K562 (cell line): ENCODE results near the gene SPATS1. TPM values are rescaled to one million over a fixed set of nuclear protein-coding genes. Genes with fewer than 3 reads are reported as not detected.

Experiments
- ARID1B ChIP-seq: fragments of 450-650 bp; IDR thresholded peaks from 2 replicates; pipeline ENCODE4 v1.6.1; 2016; ENCODE audit warnings: antibody characterized with exemption, mild to moderate bottlenecking, inconsistent platforms
- ATF7 ChIP-seq: fragments of 450-650 bp; IDR thresholded peaks from 2 replicates; pipeline ENCODE4 v1.7.1; 2014; ENCODE audit warnings: mild to moderate bottlenecking, moderate library complexity
- CBFA2T3 ChIP-seq: fragments of 450-650 bp; IDR thresholded peaks from 2 replicates; pipeline ENCODE4 v1.6.1; 2017
- CBX2 ChIP-seq: fragments of 200-600 bp; sonication (generic); IDR thresholded peaks from one replicate; pipeline ENCODE4 v1.6.1; 2012; ENCODE audit warnings: mild to moderate bottlenecking, low read length, inconsistent platforms; ENCODE audit not compliant: insufficient read depth, poor library complexity, severe bottlenecking
- CEBPG ChIP-seq, 3 experiments: fragments of 200-800 bp in 1 of 3; sonication (Bioruptor generic) in 1 of 3; sonication (generic) in 1 of 3; formaldehyde crosslinking in 1 of 3; IDR thresholded peaks in 2 of 3; conservative IDR thresholded peaks in 1 of 3; 2 replicates each; pipeline versions ENCODE4 v1.6.1 to v1.8.0; 2016 to 2022; ENCODE audit warnings: missing compliant biosample characterization in 2 of 3, missing genetic modification characterization in 2 of 3, mild to moderate bottlenecking in 1 of 3, missing genetic modification reagents in 1 of 3
- CTBP1 ChIP-seq: fragments of 450-650 bp; IDR thresholded peaks from 2 replicates; pipeline ENCODE4 v1.6.1; 2016; ENCODE audit warnings: borderline replicate concordance
- CTCF ChIP-seq, 3 experiments: IDR thresholded peaks in 2 of 3; conservative IDR thresholded peaks in 1 of 3; 2 replicates each; pipeline ENCODE4 v1.5.1; 2011 to 2012; ENCODE audit warnings: low read length in 3 of 3, mild to moderate bottlenecking in 3 of 3, control low read depth in 2 of 3, improper control_type of control experiment in 1 of 3, inconsistent platforms in 1 of 3, low read depth in 1 of 3, mixed read lengths in 1 of 3, moderate library complexity in 1 of 3; ENCODE audit not compliant: insufficient read depth in 2 of 3
- DPF2 ChIP-seq: fragments of 450-650 bp; IDR thresholded peaks from 2 replicates; pipeline ENCODE4 v1.6.1; 2016
- EHMT2 ChIP-seq: fragments of 450-650 bp; IDR thresholded peaks from 2 replicates; pipeline ENCODE4 v1.6.1; 2018; ENCODE audit warnings: antibody characterized with exemption
- ELF4 ChIP-seq: fragments of 450-650 bp; formaldehyde crosslinking; IDR thresholded peaks from 2 replicates; pipeline ENCODE4 v1.4.0; 2022; ENCODE audit warnings: missing genetic modification characterization
- GATAD2A ChIP-seq: fragments of 450-650 bp; IDR thresholded peaks from 2 replicates; pipeline ENCODE4 v1.6.1; 2017
- HIVEP1 ChIP-seq: fragments of 250-450 bp; sonication (Bioruptor Pico); IDR thresholded peaks from 2 replicates; pipeline ENCODE4 v1.4.0; 2020; ENCODE audit warnings: mild to moderate bottlenecking
- KDM5B ChIP-seq: fragments of 200-600 bp; sonication (generic); IDR thresholded peaks from 2 replicates; pipeline ENCODE4 v1.6.1; 2012; ENCODE audit warnings: low read depth, mild to moderate bottlenecking, moderate library complexity, low read length, control low read depth, inconsistent platforms; ENCODE audit not compliant: insufficient replicate concordance
- NFE2 ChIP-seq: IDR thresholded peaks from 2 replicates; pipeline ENCODE4 v1.6.1; 2014; ENCODE audit warnings: antibody characterized with exemption, low read depth
- SOX6 ChIP-seq: fragments of 450-650 bp; IDR thresholded peaks from 2 replicates; pipeline ENCODE4 v1.6.1; 2014; ENCODE audit warnings: mild to moderate bottlenecking
- SRSF7 ChIP-seq: fragments of 200-400 bp; formaldehyde crosslinking; optimal IDR thresholded peaks from 2 replicates; pipeline ENCODE3; 2017; ENCODE audit warnings: mild to moderate bottlenecking, low read depth, low read length
- TAL1 ChIP-seq: fragments of 450-650 bp; IDR thresholded peaks from 2 replicates; pipeline ENCODE4 v1.6.1; 2016; ENCODE audit warnings: mild to moderate bottlenecking
- TFAM ChIP-seq: fragments of 250-450 bp; sonication (Bioruptor Pico); conservative IDR thresholded peaks from 2 replicates; pipeline ENCODE4 v1.5.0; 2021; ENCODE audit warnings: mild to moderate bottlenecking, moderate library complexity
- YBX1 ChIP-seq: fragments of 450-650 bp; IDR thresholded peaks from 2 replicates; pipeline ENCODE4 v1.7.1; 2016; ENCODE audit warnings: mild to moderate bottlenecking
- ZNF12 ChIP-seq: sonication (generic); formaldehyde crosslinking; IDR thresholded peaks from 2 replicates; pipeline ENCODE4 v1.4.0; 2020; ENCODE audit warnings: mild to moderate bottlenecking, missing genetic modification reagents
- ZNF146 ChIP-seq: IDR thresholded peaks from one replicate; pipeline ENCODE4 v1.6.1; 2018; ENCODE audit warnings: missing compliant biosample characterization; ENCODE audit not compliant: unreplicated experiment
- ZNF589 ChIP-seq: fragments of 200-800 bp; sonication (Bioruptor generic); IDR thresholded peaks from 2 replicates; pipeline ENCODE4 v1.6.1; 2016; ENCODE audit warnings: low read depth, missing genetic modification characterization, missing compliant biosample characterization
- polyA plus RNA-seq, 8 experiments: library from polyadenylated mRNA; depleted of rRNA in 4 of 8; stranded (reverse) in 5 of 8; unstranded in 3 of 8; fragments of >200 nt; fragmentation: Nextera tagmentation in 2 of 8; fragmentation: Illumina TruSeq in 1 of 8; extraction: Ambion mirVana in 2 of 8; extraction: Trizol in 1 of 8; gene quantifications; 2 replicates each; pipeline versions ENCODE4 v1.2.1 to v1.2.3, GENCODE V29; 2011 to 2014; ENCODE audit warnings: inconsistent platforms in 1 of 8, missing spikeins in 1 of 8
- total RNA-seq, 7 experiments: library from RNA; depleted of rRNA in 6 of 7; stranded (reverse); fragments of >200 nt in 6 of 7; fragmentation: Illumina TruSeq in 2 of 7; extraction: Trizol in 2 of 7; gene quantifications; 2 replicates each; pipeline versions ENCODE4 v1.2.1 to v1.2.3, GENCODE V29; 2011 to 2021; ENCODE audit warnings: low replicate concordance in 1 of 7
- TF ChIP-seq, protein P1 (sequence below): fragments of 450-650 bp; IDR thresholded peaks from 2 replicates; pipeline ENCODE4 v1.7.1; 2018; ENCODE audit warnings: mild to moderate bottlenecking, low read depth; ENCODE audit not compliant: partially characterized antibody
- TF ChIP-seq, protein P2 (sequence below): IDR thresholded peaks from 3 replicates; pipeline ENCODE4 v1.6.1; 2011; ENCODE audit warnings: borderline replicate concordance, mild to moderate bottlenecking, moderate library complexity; ENCODE audit not compliant: insufficient read length; ENCODE audit errors: extremely low read depth

The SPATS1 gene
- total and polyA plus RNA-seq, 9 of the 15 experiments (the other 6 are each of a cell fraction or from before 2014, with no cell fraction given), result not detected

GRCh38 chr6:44342052-44342451 is 398 bp upstream of the SPATS1 start (continued):
- TF ChIP-seq ATF7 (no peak), ELF4 (CRISPR knock-in tag) (no peak), HIVEP1 (no peak), CBFA2T3 (peak; percentile 58), DPF2 (0 out of 2 replicates have a peak, but pooled peaks have one; percentile 17), EHMT2 (no peak), KDM5B (no peak), ARID1B (0 out of 2 replicates have a peak, but pooled peaks have one; percentile 37), SRSF7 (no peak), TFAM (CRISPR knock-in tag) (no peak), ZNF12 (no peak), ZNF589 (CRISPR knock-in tag) (no peak), CEBPG (CRISPR knock-in tag; IDR thresholded peaks at IDR 0.05) (no peak), CEBPG (tag; conservative IDR thresholded peaks at IDR 0.05 in 1 of 2, IDR thresholded peaks at IDR 0.05 in 1 of 2) (peak; percentile 9 to 42; a peak in 2 of 4 replicates), CTBP1 (no peak), ZNF146 (CRISPR knock-in tag) (no peak), GATAD2A (no peak), TAL1 (peak; percentile 29; the same call in 1 of the 2 replicates), CBX2 (peak; percentile 35), CTCF (IDR thresholded peaks at IDR 0.05 in 2 of 3, conservative IDR thresholded peaks at IDR 0.05 in 1 of 3; ENCODE audit: insufficient read depth in 2 of 3, low read depth in 1 of 3, low read length in 3 of 3) (no peak), SOX6 (no peak), NFE2 (no peak), YBX1 (no peak)
- TF ChIP-seq, protein P1, sequence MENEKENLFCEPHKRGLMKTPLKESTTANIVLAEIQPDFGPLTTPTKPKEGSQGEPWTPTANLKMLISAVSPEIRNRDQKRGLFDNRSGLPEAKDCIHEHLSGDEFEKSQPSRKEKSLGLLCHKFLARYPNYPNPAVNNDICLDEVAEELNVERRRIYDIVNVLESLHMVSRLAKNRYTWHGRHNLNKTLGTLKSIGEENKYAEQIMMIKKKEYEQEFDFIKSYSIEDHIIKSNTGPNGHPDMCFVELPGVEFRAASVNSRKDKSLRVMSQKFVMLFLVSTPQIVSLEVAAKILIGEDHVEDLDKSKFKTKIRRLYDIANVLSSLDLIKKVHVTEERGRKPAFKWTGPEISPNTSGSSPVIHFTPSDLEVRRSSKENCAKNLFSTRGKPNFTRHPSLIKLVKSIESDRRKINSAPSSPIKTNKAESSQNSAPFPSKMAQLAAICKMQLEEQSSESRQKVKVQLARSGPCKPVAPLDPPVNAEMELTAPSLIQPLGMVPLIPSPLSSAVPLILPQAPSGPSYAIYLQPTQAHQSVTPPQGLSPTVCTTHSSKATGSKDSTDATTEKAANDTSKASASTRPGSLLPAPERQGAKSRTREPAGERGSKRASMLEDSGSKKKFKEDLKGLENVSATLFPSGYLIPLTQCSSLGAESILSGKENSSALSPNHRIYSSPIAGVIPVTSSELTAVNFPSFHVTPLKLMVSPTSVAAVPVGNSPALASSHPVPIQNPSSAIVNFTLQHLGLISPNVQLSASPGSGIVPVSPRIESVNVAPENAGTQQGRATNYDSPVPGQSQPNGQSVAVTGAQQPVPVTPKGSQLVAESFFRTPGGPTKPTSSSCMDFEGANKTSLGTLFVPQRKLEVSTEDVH, result no peak
- TF ChIP-seq, protein P2, sequence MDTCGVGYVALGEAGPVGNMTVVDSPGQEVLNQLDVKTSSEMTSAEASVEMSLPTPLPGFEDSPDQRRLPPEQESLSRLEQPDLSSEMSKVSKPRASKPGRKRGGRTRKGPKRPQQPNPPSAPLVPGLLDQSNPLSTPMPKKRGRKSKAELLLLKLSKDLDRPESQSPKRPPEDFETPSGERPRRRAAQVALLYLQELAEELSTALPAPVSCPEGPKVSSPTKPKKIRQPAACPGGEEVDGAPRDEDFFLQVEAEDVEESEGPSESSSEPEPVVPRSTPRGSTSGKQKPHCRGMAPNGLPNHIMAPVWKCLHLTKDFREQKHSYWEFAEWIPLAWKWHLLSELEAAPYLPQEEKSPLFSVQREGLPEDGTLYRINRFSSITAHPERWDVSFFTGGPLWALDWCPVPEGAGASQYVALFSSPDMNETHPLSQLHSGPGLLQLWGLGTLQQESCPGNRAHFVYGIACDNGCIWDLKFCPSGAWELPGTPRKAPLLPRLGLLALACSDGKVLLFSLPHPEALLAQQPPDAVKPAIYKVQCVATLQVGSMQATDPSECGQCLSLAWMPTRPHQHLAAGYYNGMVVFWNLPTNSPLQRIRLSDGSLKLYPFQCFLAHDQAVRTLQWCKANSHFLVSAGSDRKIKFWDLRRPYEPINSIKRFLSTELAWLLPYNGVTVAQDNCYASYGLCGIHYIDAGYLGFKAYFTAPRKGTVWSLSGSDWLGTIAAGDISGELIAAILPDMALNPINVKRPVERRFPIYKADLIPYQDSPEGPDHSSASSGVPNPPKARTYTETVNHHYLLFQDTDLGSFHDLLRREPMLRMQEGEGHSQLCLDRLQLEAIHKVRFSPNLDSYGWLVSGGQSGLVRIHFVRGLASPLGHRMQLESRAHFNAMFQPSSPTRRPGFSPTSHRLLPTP, result no peak
